Left lung (tissue), 10 donors: ENCODE data around the gene GSK3B. TPM values are rescaled to one million over a fixed set of nuclear protein-coding genes. Genes with fewer than 3 reads are reported as not detected.
"Not testable (repeated sequence)": the region's sequence is repeated elsewhere in the genome, so short reads cannot be mapped to it uniquely, and the experiment has no call there.

ENCODE experiments used
- ATAC-seq: fragments of 200-7000 bp; cut with Tn5 transposase; one replicate; pipeline ENCODE4 v1.9.1; 2020; ENCODE audit warnings: moderate library complexity
- DNase-seq, 4 donors: peaks; one replicate each; pipeline ENCODE4 v3.0.0-alpha.2; 2013 to 2020
- H3K27ac ChIP-seq, 2 donors: fragments of 200-600 bp; sonication (generic) in 1 of 2; one replicate each; pipeline versions ENCODE4 v1.5.0 to v1.8.0; 2020 to 2021
- H3K27me3 ChIP-seq, 2 donors: fragments of 200-600 bp; sonication (generic) in 1 of 2; one replicate each; pipeline versions ENCODE4 v1.5.0 to v1.8.0; 2020 to 2021
- H3K36me3 ChIP-seq, 2 donors: fragments of 200-600 bp; sonication (generic) in 1 of 2; one replicate each; pipeline versions ENCODE4 v1.5.0 to v1.8.0; 2020 to 2021
- H3K4me1 ChIP-seq, 2 donors: fragments of 200-600 bp; one replicate each; pipeline ENCODE4 v1.8.0; 2021
- H3K4me3 ChIP-seq, 2 donors: fragments of 200-600 bp; sonication (generic) in 1 of 2; one replicate each; pipeline versions ENCODE4 v1.5.0 to v1.8.0; 2020 to 2021; ENCODE audit warnings: mild to moderate bottlenecking in 1 of 2
- H3K9me3 ChIP-seq, 2 donors: fragments of 200-600 bp; sonication (generic) in 1 of 2; one replicate each; pipeline versions ENCODE4 v1.5.0 to v1.8.0; 2020 to 2021
- CTCF ChIP-seq, 2 donors: fragments of 200-600 bp; sonication (generic) in 1 of 2; IDR thresholded peaks; one replicate each; pipeline versions ENCODE4 v1.5.0 to v1.8.0; 2021; ENCODE audit warnings: antibody characterized with exemption in 2 of 2
- intact Hi-C, 2 donors: fragments of 100-400 bp; cut with DNase I; formaldehyde crosslinking; loops; one replicate each; pipeline versions ENCODE4 v1.11.2 to v1.14.2; 2022
- polyA plus RNA-seq, 6 donors: library from polyadenylated mRNA; unstranded; fragments of 120-200 nt; gene quantifications; one replicate each; pipeline ENCODE4 v1.2.1, GENCODE V29; 2013; ENCODE audit not compliant: insufficient read length in 6 of 6
- total RNA-seq, 2 donors: library from RNA; stranded (reverse); fragmentation: NEBNext Ultra II Directional; extraction: Animal tissue kit (Norgen Biotek cat#: 25700); gene quantifications; one replicate each; pipeline ENCODE4 v1.2.1, GENCODE V29; 2021
- donor health status: DM: no; HTN: yes; CAD: no.
- donor health status: DM: no; HTN: no; CAD: no.

Gene GSK3B
- total and polyA plus RNA-seq, 8 donors = 39.2 to 53.0 (median 42.4) TPM

- no peaks in the 10 kb centered on the region for H3K9me3 ChIP-seq
- H3K4me1 ChIP-seq = peaks cover 0 to 56% of the 10 kb centered on the region in 2 donors
- no peaks in the 10 kb centered on the region for H3K36me3 ChIP-seq
- no peak overlapping the region for H3K27ac ChIP-seq
- no peak for TF ChIP-seq CTCF (IDR thresholded peaks at IDR 0.05)
- intact Hi-C loops = no loop called here
- no peaks in the 10 kb centered on the region for H3K27me3 ChIP-seq
- no peak for ATAC-seq
- DNase-seq = no peak
- no peak overlapping the region for H3K4me3 ChIP-seq
Observed at GRCh38 chr3:120018299-120018698, 75.9 kb downstream of the GSK3B start.

- Histone ChIP-seq H3K4me3 (no peak overlapping the region), H3K27ac (no peak overlapping the region), H3K4me1 (peaks cover 4 to 56% of the 10 kb centered on the region in 2 donors), H3K36me3 (no peaks in the 10 kb centered on the region), H3K27me3 (no peaks in the 10 kb centered on the region), H3K9me3 (no peaks in the 10 kb centered on the region)
- ATAC-seq = no peak
- no peak for DNase-seq
- intact Hi-C loops = no loop called here
- TF ChIP-seq CTCF (IDR thresholded peaks at IDR 0.05) = no peak
Observed at GRCh38 chr3:120017692-120018091, 76.6 kb downstream of the GSK3B start.

GRCh38 chr3:120013481-120013880 lies 80.8 kb downstream of the GSK3B start:
- DNase-seq (no peak), ATAC-seq (peak; percentile 80)
- Histone ChIP-seq H3K27me3 (no peaks in the 10 kb centered on the region), H3K4me1 (peaks cover 7 to 55% of the 10 kb centered on the region in 2 donors), H3K27ac (no peak overlapping the region), H3K36me3 (no peaks in the 10 kb centered on the region), H3K9me3 (no peaks in the 10 kb centered on the region), H3K4me3 (no peak overlapping the region)
- intact Hi-C loops = no loop called here
- no peak for TF ChIP-seq CTCF (IDR thresholded peaks at IDR 0.05)

- ATAC-seq, H3K27ac ChIP-seq, H3K4me1 ChIP-seq, H3K36me3 ChIP-seq, DNase-seq, H3K27me3 ChIP-seq, H3K9me3 ChIP-seq, intact Hi-C loops, H3K4me3 ChIP-seq: not testable (repeated sequence)
Observed at GRCh38 chr3:120005741-120006140, 88.5 kb downstream of the GSK3B start.

GRCh38 chr3:120004008-120004498 lies 90.2 kb downstream of the GSK3B start:
- H3K4me3 ChIP-seq, intact Hi-C loops, H3K4me1 ChIP-seq, H3K27ac ChIP-seq, H3K9me3 ChIP-seq, ATAC-seq, H3K36me3 ChIP-seq, H3K27me3 ChIP-seq: not testable (repeated sequence)
- DNase-seq = peak in 1 of 4 donors; percentile 47

GRCh38 chr3:119998166-119998565 lies 96.1 kb downstream of the GSK3B start:
- Histone ChIP-seq H3K4me1 (peaks cover 0 to 9% of the 10 kb centered on the region in 2 donors), H3K4me3 (no peak overlapping the region), H3K27me3 (no peaks in the 10 kb centered on the region), H3K9me3 (no peaks in the 10 kb centered on the region), H3K36me3 (peaks cover 0 to 10% of the 10 kb centered on the region in 2 donors), H3K27ac (no peak overlapping the region)
- intact Hi-C loops = no loop called here
- no peak for DNase-seq
- no peak for TF ChIP-seq CTCF (IDR thresholded peaks at IDR 0.05)
- ATAC-seq = no peak
